Gastrocnemius medialis (tissue), 4 donors: ENCODE measurements around the gene PDIA2.

Experiments
- POLR2A ChIP-seq, 2 donors: fragments of 450-650 bp; IDR thresholded peaks; one replicate each; pipeline ENCODE4 v1.6.1; 2017; ENCODE audit warnings: antibody characterized with exemption in 2 of 2, mild to moderate bottlenecking in 2 of 2, moderate library complexity in 2 of 2
- TF ChIP-seq, protein P1 (sequence below), 5 experiments: fragments of 450-650 bp in 3 of 5; fragments of 200-600 bp in 2 of 5; sonication (generic) in 2 of 5; IDR thresholded peaks in 4 of 5; conservative IDR thresholded peaks in 1 of 5; 1 replicate in 4 of 5; 2 replicates in 1 of 5; pipeline ENCODE4 v1.5.1; 2016 to 2019; ENCODE audit warnings: antibody characterized with exemption in 5 of 5, mild to moderate bottlenecking in 3 of 5, moderate library complexity in 3 of 5

DNA sequence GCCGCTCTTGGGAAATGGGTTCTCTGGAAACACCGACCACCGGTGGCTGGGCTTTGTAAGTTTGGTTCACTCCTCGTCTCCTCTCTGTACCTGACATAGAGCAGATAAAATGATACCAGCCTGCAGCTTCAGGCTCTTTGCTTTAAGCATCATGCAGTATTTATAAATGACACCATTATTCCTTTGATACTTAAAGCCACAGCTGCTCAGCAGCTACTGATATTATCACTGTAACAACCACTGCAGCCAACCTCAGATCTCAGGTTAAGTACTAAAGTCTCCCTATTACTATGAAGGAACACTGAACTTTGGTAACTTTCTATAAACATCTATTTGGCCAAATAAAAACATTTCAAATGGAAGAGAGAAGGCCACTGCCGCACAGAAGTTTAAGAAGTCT, 34.6 kb downstream of the PDIA2 start:
- TF ChIP-seq, protein P1, sequence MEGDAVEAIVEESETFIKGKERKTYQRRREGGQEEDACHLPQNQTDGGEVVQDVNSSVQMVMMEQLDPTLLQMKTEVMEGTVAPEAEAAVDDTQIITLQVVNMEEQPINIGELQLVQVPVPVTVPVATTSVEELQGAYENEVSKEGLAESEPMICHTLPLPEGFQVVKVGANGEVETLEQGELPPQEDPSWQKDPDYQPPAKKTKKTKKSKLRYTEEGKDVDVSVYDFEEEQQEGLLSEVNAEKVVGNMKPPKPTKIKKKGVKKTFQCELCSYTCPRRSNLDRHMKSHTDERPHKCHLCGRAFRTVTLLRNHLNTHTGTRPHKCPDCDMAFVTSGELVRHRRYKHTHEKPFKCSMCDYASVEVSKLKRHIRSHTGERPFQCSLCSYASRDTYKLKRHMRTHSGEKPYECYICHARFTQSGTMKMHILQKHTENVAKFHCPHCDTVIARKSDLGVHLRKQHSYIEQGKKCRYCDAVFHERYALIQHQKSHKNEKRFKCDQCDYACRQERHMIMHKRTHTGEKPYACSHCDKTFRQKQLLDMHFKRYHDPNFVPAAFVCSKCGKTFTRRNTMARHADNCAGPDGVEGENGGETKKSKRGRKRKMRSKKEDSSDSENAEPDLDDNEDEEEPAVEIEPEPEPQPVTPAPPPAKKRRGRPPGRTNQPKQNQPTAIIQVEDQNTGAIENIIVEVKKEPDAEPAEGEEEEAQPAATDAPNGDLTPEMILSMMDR (IDR thresholded peaks at IDR 0.05 in 4 of 5, conservative IDR thresholded peaks at IDR 0.05 in 1 of 5) = no peak
- TF ChIP-seq POLR2A (IDR thresholded peaks at IDR 0.05) = no peak
